H1 (cell line): ENCODE results near the gene CYBB. TPM values are rescaled to one million over a fixed set of nuclear protein-coding genes. Genes with fewer than 3 reads are reported as not detected.

ENCODE experiments used
- CREB1 ChIP-seq: IDR thresholded peaks from 2 replicates; pipeline ENCODE4 v1.6.1; 2012; ENCODE audit warnings: inconsistent platforms
- EGR1 ChIP-seq: IDR thresholded peaks from 2 replicates; pipeline ENCODE4 v1.6.1; 2011; ENCODE audit warnings: low read depth, low read length, borderline replicate concordance
- MAFK ChIP-seq: IDR thresholded peaks from 2 replicates; pipeline ENCODE4 v1.6.1; 2012; ENCODE audit warnings: low read depth, mild to moderate bottlenecking, improper control_type of control experiment, low read length
- POU5F1 ChIP-seq: IDR thresholded peaks from 2 replicates; pipeline ENCODE4 v1.6.1; 2011; ENCODE audit warnings: low read depth, mild to moderate bottlenecking, low read length, moderate library complexity
- RAD21 ChIP-seq, 2 experiments: IDR thresholded peaks in 1 of 2; conservative IDR thresholded peaks in 1 of 2; 2 replicates each; pipeline ENCODE4 v1.6.1; 2011; ENCODE audit warnings: low read depth in 2 of 2, low read length in 2 of 2, improper control_type of control experiment in 1 of 2, inconsistent platforms in 1 of 2, mild to moderate bottlenecking in 1 of 2, moderate library complexity in 1 of 2
- SIX5 ChIP-seq: IDR thresholded peaks from 2 replicates; pipeline ENCODE4 v1.6.1; 2011; ENCODE audit warnings: mild to moderate bottlenecking, low read depth, low read length
- TCF12 ChIP-seq: IDR thresholded peaks from 2 replicates; pipeline ENCODE4 v1.6.1; 2011; ENCODE audit warnings: low read depth, mild to moderate bottlenecking, low read length
- polyA plus RNA-seq, 7 experiments: library from polyadenylated mRNA; depleted of rRNA in 3 of 7; stranded (reverse) in 5 of 7; unstranded in 2 of 7; fragments of >200 nt in 5 of 7; fragments of 200-250 nt in 2 of 7; gene quantifications; 1 replicate in 5 of 7; 2 replicates in 1 of 7; 4 replicates in 1 of 7; pipeline versions ENCODE4 v1.2.1 to v1.2.3, GENCODE V29; 2011 to 2013; ENCODE audit warnings: missing spikeins in 2 of 7, mixed read lengths in 2 of 7
- total RNA-seq: library from RNA; stranded (reverse); fragmentation: NEBNext Ultra II Directional; extraction: Animal tissue kit (Norgen Biotek cat#: 25700); gene quantifications from 2 replicates; pipeline ENCODE4 v1.2.1, GENCODE V29; 2021
- TF ChIP-seq, protein P1 (sequence below): fragments of 300-600 bp; sonication (generic); IDR thresholded peaks from 2 replicates; pipeline ENCODE4 v1.7.1; 2012; ENCODE audit warnings: low read length, moderate library complexity, mild to moderate bottlenecking, inconsistent platforms; ENCODE audit not compliant: insufficient replicate concordance
- TF ChIP-seq, protein P2 (sequence below): IDR thresholded peaks from 2 replicates; pipeline ENCODE4 v1.6.1; 2012; ENCODE audit warnings: inconsistent platforms

Gene CYBB
- total and polyA plus RNA-seq, 2 of the 8 experiments (the other 6 are each of a cell fraction or from before 2014, with no cell fraction given) = 0.03 to 0.09 TPM

DNA sequence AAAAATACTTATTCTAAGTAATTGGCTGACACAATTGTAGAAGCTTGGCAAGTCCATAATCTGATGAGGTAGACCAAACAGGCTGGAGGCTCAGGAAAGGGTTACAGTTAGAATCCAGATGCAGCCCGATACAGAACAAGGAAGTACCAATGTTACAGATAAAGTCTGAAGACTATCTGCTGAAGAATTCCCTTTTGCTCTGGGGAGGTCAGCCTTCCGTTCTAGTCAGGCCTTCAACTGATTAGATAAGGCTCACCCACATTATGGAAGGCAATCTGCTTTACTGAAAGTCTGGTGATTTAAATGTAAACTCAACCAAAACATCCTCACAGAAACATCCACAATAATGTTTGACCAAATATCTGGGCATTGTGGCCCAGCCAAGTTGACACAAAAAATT is 74.9 kb downstream of the CYBB start (continued):
- TF ChIP-seq, protein P1, sequence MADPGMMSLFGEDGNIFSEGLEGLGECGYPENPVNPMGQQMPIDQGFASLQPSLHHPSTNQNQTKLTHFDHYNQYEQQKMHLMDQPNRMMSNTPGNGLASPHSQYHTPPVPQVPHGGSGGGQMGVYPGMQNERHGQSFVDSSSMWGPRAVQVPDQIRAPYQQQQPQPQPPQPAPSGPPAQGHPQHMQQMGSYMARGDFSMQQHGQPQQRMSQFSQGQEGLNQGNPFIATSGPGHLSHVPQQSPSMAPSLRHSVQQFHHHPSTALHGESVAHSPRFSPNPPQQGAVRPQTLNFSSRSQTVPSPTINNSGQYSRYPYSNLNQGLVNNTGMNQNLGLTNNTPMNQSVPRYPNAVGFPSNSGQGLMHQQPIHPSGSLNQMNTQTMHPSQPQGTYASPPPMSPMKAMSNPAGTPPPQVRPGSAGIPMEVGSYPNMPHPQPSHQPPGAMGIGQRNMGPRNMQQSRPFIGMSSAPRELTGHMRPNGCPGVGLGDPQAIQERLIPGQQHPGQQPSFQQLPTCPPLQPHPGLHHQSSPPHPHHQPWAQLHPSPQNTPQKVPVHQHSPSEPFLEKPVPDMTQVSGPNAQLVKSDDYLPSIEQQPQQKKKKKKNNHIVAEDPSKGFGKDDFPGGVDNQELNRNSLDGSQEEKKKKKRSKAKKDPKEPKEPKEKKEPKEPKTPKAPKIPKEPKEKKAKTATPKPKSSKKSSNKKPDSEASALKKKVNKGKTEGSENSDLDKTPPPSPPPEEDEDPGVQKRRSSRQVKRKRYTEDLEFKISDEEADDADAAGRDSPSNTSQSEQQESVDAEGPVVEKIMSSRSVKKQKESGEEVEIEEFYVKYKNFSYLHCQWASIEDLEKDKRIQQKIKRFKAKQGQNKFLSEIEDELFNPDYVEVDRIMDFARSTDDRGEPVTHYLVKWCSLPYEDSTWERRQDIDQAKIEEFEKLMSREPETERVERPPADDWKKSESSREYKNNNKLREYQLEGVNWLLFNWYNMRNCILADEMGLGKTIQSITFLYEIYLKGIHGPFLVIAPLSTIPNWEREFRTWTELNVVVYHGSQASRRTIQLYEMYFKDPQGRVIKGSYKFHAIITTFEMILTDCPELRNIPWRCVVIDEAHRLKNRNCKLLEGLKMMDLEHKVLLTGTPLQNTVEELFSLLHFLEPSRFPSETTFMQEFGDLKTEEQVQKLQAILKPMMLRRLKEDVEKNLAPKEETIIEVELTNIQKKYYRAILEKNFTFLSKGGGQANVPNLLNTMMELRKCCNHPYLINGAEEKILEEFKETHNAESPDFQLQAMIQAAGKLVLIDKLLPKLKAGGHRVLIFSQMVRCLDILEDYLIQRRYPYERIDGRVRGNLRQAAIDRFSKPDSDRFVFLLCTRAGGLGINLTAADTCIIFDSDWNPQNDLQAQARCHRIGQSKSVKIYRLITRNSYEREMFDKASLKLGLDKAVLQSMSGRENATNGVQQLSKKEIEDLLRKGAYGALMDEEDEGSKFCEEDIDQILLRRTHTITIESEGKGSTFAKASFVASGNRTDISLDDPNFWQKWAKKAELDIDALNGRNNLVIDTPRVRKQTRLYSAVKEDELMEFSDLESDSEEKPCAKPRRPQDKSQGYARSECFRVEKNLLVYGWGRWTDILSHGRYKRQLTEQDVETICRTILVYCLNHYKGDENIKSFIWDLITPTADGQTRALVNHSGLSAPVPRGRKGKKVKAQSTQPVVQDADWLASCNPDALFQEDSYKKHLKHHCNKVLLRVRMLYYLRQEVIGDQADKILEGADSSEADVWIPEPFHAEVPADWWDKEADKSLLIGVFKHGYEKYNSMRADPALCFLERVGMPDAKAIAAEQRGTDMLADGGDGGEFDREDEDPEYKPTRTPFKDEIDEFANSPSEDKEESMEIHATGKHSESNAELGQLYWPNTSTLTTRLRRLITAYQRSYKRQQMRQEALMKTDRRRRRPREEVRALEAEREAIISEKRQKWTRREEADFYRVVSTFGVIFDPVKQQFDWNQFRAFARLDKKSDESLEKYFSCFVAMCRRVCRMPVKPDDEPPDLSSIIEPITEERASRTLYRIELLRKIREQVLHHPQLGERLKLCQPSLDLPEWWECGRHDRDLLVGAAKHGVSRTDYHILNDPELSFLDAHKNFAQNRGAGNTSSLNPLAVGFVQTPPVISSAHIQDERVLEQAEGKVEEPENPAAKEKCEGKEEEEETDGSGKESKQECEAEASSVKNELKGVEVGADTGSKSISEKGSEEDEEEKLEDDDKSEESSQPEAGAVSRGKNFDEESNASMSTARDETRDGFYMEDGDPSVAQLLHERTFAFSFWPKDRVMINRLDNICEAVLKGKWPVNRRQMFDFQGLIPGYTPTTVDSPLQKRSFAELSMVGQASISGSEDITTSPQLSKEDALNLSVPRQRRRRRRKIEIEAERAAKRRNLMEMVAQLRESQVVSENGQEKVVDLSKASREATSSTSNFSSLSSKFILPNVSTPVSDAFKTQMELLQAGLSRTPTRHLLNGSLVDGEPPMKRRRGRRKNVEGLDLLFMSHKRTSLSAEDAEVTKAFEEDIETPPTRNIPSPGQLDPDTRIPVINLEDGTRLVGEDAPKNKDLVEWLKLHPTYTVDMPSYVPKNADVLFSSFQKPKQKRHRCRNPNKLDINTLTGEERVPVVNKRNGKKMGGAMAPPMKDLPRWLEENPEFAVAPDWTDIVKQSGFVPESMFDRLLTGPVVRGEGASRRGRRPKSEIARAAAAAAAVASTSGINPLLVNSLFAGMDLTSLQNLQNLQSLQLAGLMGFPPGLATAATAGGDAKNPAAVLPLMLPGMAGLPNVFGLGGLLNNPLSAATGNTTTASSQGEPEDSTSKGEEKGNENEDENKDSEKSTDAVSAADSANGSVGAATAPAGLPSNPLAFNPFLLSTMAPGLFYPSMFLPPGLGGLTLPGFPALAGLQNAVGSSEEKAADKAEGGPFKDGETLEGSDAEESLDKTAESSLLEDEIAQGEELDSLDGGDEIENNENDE = no peak
- TF ChIP-seq CREB1 (no peak), TCF12 (no peak), SIX5 (no peak), EGR1 (no peak), POU5F1 (no peak), RAD21 (IDR thresholded peaks at IDR 0.05 in 1 of 2, conservative IDR thresholded peaks at IDR 0.05 in 1 of 2; ENCODE audit: low read depth in 2 of 2, low read length in 2 of 2) (no peak), MAFK (no peak)
- TF ChIP-seq, protein P2, sequence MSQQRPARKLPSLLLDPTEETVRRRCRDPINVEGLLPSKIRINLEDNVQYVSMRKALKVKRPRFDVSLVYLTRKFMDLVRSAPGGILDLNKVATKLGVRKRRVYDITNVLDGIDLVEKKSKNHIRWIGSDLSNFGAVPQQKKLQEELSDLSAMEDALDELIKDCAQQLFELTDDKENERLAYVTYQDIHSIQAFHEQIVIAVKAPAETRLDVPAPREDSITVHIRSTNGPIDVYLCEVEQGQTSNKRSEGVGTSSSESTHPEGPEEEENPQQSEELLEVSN = no peak
